ENCODE results near the gene YWHAG.
"Not testable (repeated sequence)": the region's sequence is repeated elsewhere in the genome, so short reads cannot be mapped to it uniquely, and the experiment has no call there.

Gene YWHAG

GRCh38 chr7:76392531-76393115 lies 33.8 kb upstream of the YWHAG start:
- no peaks in the 10 kb centered on the region for H3K9me3 Mint-ChIP-seq
- no peaks in the 10 kb centered on the region for H3K27me3 Mint-ChIP-seq (ENCODE audit: low read depth)
- H3K4me1 Mint-ChIP-seq (ENCODE audit: low read depth) = peaks cover 17% of the 10 kb centered on the region
- peak overlapping the region; percentile 97 for H3K27ac Mint-ChIP-seq
- no peaks in the 10 kb centered on the region for H3K36me3 Mint-ChIP-seq (ENCODE audit: low read depth)
- peak overlapping the region; percentile 88 for H3K4me3 Mint-ChIP-seq

- Mint-ChIP-seq H3K27me3 (ENCODE audit: low read depth) (no peaks in the 10 kb centered on the region), H3K9me3 (no peaks in the 10 kb centered on the region), H3K27ac (no peak overlapping the region), H3K36me3 (ENCODE audit: low read depth) (no peaks in the 10 kb centered on the region), H3K4me1 (ENCODE audit: low read depth) (peaks cover 14% of the 10 kb centered on the region), H3K4me3 (no peak overlapping the region)
Measured at GRCh38 chr7:76390092-76390491, 31.3 kb upstream of the YWHAG start.

- not testable (repeated sequence) for H3K4me3 Mint-ChIP-seq
Measured at GRCh38 chr7:76387789-76388188, 29.0 kb upstream of the YWHAG start.

GRCh38 chr7:76386691-76387260 lies 28.0 kb upstream of the YWHAG start:
- Mint-ChIP-seq H3K9me3 (no peaks in the 10 kb centered on the region), H3K27me3 (ENCODE audit: low read depth) (no peaks in the 10 kb centered on the region), H3K27ac (no peak overlapping the region), H3K36me3 (ENCODE audit: low read depth) (no peaks in the 10 kb centered on the region), H3K4me3 (no peak overlapping the region), H3K4me1 (ENCODE audit: low read depth) (peaks cover 6% of the 10 kb centered on the region)

More at GRCh38 chr7:76387789-76388188, 29.0 kb upstream of the YWHAG start:
- not testable (repeated sequence) for H3K27ac Mint-ChIP-seq; H3K27me3 Mint-ChIP-seq (ENCODE audit: low read depth); H3K9me3 Mint-ChIP-seq; H3K36me3 Mint-ChIP-seq (ENCODE audit: low read depth)
- peaks cover 12% of the 10 kb centered on the region for H3K4me1 Mint-ChIP-seq (ENCODE audit: low read depth)

- Mint-ChIP-seq H3K27ac (no peak overlapping the region), H3K9me3 (no peaks in the 10 kb centered on the region), H3K27me3 (ENCODE audit: low read depth) (no peaks in the 10 kb centered on the region), H3K4me1 (ENCODE audit: low read depth) (peaks cover 6% of the 10 kb centered on the region), H3K4me3 (no peak overlapping the region), H3K36me3 (ENCODE audit: low read depth) (no peaks in the 10 kb centered on the region)
Measured at GRCh38 chr7:76383089-76383944, 24.5 kb upstream of the YWHAG start.

GRCh38 chr7:76381814-76382213 lies 23.0 kb upstream of the YWHAG start:
- H3K36me3 Mint-ChIP-seq (ENCODE audit: low read depth) = no peaks in the 10 kb centered on the region
- H3K4me3 Mint-ChIP-seq = no peak overlapping the region
- no peak overlapping the region for H3K27ac Mint-ChIP-seq
- no peaks in the 10 kb centered on the region for H3K9me3 Mint-ChIP-seq
- peaks cover 8% of the 10 kb centered on the region for H3K4me1 Mint-ChIP-seq (ENCODE audit: low read depth)
- peaks cover 5% of the 10 kb centered on the region for H3K27me3 Mint-ChIP-seq (ENCODE audit: low read depth)

GRCh38 chr7:76380623-76380966 lies 21.8 kb upstream of the YWHAG start:
- Mint-ChIP-seq H3K27me3 (ENCODE audit: low read depth) (peaks cover 5% of the 10 kb centered on the region), H3K4me3 (peak overlapping the region; percentile 59), H3K36me3 (ENCODE audit: low read depth) (no peaks in the 10 kb centered on the region), H3K27ac (peak overlapping the region; percentile 52), H3K9me3 (no peaks in the 10 kb centered on the region), H3K4me1 (ENCODE audit: low read depth) (peaks cover 8% of the 10 kb centered on the region)

GRCh38 chr7:76377186-76377918 lies 18.6 kb upstream of the YWHAG start:
- Mint-ChIP-seq H3K36me3 (ENCODE audit: low read depth) (no peaks in the 10 kb centered on the region), H3K9me3 (no peaks in the 10 kb centered on the region), H3K4me3 (no peak overlapping the region), H3K4me1 (ENCODE audit: low read depth) (peaks cover 13% of the 10 kb centered on the region), H3K27ac (no peak overlapping the region), H3K27me3 (ENCODE audit: low read depth) (peaks cover 19% of the 10 kb centered on the region)

- no peak overlapping the region for H3K4me3 Mint-ChIP-seq
- H3K9me3 Mint-ChIP-seq = no peaks in the 10 kb centered on the region
- no peaks in the 10 kb centered on the region for H3K36me3 Mint-ChIP-seq (ENCODE audit: low read depth)
- peaks cover 22% of the 10 kb centered on the region for H3K27me3 Mint-ChIP-seq (ENCODE audit: low read depth)
- H3K4me1 Mint-ChIP-seq (ENCODE audit: low read depth) = peaks cover 9% of the 10 kb centered on the region
- H3K27ac Mint-ChIP-seq = peak overlapping the region; percentile 13
Measured at GRCh38 chr7:76375251-76375650, 16.5 kb upstream of the YWHAG start.

GRCh38 chr7:76372984-76373833 lies 14.4 kb upstream of the YWHAG start:
- H3K9me3 Mint-ChIP-seq = no peaks in the 10 kb centered on the region
- peaks cover 8% of the 10 kb centered on the region for H3K4me1 Mint-ChIP-seq (ENCODE audit: low read depth)
- no peak overlapping the region for H3K27ac Mint-ChIP-seq
- H3K36me3 Mint-ChIP-seq (ENCODE audit: low read depth) = no peaks in the 10 kb centered on the region
- H3K27me3 Mint-ChIP-seq (ENCODE audit: low read depth) = peaks cover 22% of the 10 kb centered on the region
- H3K4me3 Mint-ChIP-seq = no peak overlapping the region

GRCh38 chr7:76371396-76371795 lies 12.6 kb upstream of the YWHAG start:
- peaks cover 20% of the 10 kb centered on the region for H3K27me3 Mint-ChIP-seq (ENCODE audit: low read depth)

GRCh38 chr7:76369018-76369417 lies 10.2 kb upstream of the YWHAG start:
- peaks cover 17% of the 10 kb centered on the region for H3K4me1 Mint-ChIP-seq (ENCODE audit: low read depth)
- peaks cover 15% of the 10 kb centered on the region for H3K27me3 Mint-ChIP-seq (ENCODE audit: low read depth)
- H3K4me3 Mint-ChIP-seq = no peak overlapping the region
- H3K9me3 Mint-ChIP-seq = no peaks in the 10 kb centered on the region
- H3K36me3 Mint-ChIP-seq (ENCODE audit: low read depth) = no peaks in the 10 kb centered on the region
- no peak overlapping the region for H3K27ac Mint-ChIP-seq

More at GRCh38 chr7:76371396-76371795, 12.6 kb upstream of the YWHAG start:
- Mint-ChIP-seq H3K36me3 (ENCODE audit: low read depth) (no peaks in the 10 kb centered on the region), H3K4me1 (ENCODE audit: low read depth) (peaks cover 5% of the 10 kb centered on the region), H3K4me3 (no peak overlapping the region), H3K9me3 (no peaks in the 10 kb centered on the region), H3K27ac (no peak overlapping the region)

- Mint-ChIP-seq H3K4me1 (ENCODE audit: low read depth) (peaks cover 22% of the 10 kb centered on the region), H3K36me3 (ENCODE audit: low read depth) (no peaks in the 10 kb centered on the region), H3K9me3 (no peaks in the 10 kb centered on the region), H3K27me3 (ENCODE audit: low read depth) (peaks cover 11% of the 10 kb centered on the region), H3K27ac (no peak overlapping the region), H3K4me3 (no peak overlapping the region)
Measured at GRCh38 chr7:76368190-76368589, 9.4 kb upstream of the YWHAG start.

GRCh38 chr7:76364198-76364584 lies 5.4 kb upstream of the YWHAG start:
- Mint-ChIP-seq H3K36me3 (ENCODE audit: low read depth) (no peaks in the 10 kb centered on the region), H3K9me3 (no peaks in the 10 kb centered on the region), H3K4me1 (ENCODE audit: low read depth) (peaks cover 27% of the 10 kb centered on the region), H3K4me3 (peak overlapping the region; percentile 65), H3K27ac (peak overlapping the region; percentile 95), H3K27me3 (ENCODE audit: low read depth) (peaks cover 3% of the 10 kb centered on the region)

All from T-helper 1 cell treated with Interleukin-12 subunit alpha and Interleukin-12 subunit beta and Interleukin-4 antibody, amounts not matched to agents 30 μg/mL and 1 μg/mL, for 36 hours (primary cell).